ENCODE results near the gene RAB38.

RAB38 gene

DNA sequence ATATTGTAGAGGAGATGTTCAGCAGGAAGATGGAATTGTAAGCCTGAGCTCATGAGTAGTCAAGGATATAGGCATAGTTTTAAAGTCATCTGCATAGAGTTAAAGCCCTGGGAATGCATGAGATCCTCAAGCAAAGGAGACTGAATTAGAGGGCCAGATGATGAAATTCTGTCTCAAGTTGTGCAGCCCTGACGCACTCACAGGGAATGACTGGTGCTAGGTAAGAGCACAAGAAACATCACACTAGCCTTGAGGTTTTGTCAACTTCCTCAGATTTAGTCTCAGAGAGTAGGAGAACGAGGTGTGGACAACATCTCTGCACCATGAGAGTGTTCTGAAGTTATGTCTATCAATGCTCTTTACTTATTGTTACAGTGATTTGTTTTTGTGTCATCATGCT is 5.8 kb downstream of the RAB38 start:
- no peak for DNase-seq

DNA sequence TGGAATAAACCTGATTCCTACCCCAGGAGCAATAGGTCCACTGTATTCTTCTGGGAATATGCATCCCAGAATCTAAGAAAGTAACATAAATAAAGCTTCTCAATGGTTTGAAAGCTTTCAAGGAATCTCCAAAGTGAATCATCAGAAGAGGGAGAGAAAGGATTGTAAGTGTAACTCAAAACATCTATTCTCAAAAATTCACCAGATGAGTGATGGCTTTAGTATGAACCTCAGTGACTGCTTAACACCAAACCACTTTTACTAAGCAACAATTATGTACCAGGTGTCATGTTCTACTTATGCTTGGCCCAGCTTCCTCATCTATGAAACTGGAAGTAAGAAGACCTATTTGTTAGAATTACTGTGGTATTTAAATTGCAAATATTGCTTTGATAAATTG is 7.4 kb downstream of the RAB38 start:
- no peak for DNase-seq

DNA sequence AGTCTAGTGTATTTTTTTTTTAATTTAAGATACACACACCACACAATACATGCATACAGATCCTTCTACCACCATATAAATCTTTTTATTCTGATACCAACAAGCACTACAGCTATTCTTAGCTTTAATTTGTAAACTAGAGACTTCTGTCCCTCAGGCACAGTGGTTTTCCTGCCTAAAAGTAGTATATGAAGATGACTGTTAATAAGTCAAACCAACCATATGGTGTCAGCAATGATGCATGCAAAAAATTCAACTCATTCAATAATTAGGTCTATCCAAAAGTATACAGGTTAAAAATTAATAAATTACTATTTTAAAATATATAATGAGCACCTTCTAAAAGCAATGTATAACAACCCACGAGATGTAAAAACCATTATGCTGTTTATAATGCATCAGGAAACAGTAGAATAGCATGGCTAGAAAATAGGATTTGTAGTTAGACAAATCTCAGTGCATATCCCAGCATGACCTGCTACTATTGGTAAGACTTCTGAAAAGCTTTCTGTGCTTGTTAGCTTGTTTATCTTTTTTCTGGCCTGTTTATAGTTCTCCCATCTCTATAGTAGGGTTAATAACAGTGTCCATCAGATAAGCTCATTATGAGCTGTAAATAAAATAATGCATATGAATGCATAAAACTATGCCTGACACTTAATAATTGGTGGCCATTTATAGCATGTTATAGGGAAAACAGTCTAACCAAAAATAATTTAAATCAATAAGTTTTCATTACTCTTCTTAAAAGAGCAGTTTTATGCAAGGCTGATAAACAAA is 10.2 kb downstream of the RAB38 start:
- DNase-seq = no peak

DNA sequence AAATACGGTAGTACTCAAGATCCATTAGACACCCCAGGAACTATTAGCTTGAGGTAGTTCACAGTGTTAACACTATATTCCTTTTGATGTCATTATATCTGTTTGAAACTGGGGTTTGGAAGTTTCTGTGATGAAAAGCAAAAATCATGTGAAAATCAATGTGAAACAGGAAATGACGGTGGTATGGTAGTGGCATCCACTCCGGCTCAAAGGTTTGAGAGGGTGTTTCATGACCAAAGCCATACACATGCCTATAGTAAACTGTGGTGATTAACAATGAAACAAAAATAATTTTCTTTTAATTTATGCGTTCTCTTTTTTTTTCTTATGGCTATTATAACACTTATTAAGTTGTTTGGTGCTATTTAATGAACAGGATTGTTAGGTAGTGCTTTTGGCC is 10.9 kb downstream of the RAB38 start:
- DNase-seq = no peak

DNA sequence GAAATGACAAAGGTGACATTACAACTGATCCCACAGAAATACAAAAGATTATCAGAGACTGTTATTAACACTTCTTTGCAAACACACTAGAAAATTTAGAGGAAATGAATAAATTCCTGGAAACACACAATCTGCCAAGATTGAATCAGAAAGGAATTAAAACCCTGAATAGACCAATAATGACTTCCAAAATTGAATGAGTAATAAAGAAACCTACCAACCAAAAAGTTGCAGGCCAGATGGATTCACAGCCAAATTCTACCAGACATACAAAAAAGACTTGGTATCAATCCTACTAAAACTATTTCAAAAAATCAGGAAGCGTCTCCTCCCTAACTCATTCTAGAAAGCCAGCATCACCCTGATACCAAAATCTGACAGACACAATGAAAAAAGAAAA is 17.2 kb downstream of the RAB38 start:
- no peak for DNase-seq

DNA sequence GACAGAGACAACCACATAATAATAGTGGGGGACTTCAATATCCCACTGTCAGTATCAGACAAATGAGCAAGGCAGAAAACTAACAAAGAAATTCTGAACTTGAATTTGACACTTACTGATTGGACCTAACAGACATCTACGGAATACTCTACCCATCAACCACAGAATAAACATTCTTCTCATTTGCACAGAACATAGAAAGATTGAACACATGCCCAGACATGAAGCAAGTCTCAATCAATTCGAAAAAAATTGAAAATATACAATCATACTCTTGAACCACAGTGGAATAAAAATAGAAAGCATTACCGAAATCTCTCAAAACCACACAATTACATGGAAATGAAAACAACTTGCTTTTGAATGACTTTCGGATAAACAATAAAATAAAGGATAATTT is 17.9 kb downstream of the RAB38 start:
- DNase-seq = no peak

DNA sequence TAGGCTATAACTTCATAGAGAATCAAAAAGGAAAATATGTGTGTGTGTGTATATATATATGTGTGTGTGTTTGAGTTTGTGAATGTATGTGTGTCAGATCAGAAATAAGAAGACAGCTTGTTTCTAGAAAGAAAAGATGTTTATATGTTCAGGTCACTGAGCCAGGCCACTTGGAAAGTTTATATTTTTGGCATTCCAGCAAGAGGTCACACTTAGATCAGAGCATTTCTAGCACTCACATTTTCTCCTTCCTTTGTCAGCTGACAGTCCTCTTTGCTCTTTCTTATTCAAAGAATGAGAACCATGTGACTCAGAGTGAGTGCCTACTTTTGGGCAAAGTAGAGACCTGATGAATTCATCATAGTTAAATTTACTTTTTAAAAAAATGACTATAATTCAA is 22.9 kb downstream of the RAB38 start:
- DNase-seq = no peak

DNA sequence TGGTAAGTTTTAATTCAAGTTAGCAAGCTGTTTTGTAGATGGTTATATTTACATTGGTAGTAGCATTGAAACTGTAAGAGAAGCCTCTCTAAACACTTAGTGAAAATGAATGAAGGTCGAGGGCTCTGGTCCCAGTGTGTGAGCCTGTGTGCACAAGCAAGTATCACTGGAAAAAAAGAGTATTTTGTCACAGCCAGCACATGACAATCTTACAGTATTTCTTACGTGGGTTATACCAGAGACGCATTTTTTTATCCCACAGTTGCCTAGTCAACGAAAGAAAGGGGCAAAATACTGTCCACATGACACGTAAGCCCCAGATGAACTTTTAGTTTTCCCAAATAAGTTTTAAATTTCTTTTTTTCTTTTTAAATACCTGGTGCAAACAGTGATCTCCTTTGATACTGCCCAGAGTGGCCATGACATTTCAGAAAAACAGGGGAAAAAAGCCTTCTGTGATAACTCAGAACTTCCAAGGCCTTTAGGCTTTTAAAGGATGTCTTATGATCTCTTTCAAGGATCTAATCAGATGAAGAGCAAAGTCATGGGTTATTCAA is 23.5 kb downstream of the RAB38 start:
- DNase-seq = no peak

DNA sequence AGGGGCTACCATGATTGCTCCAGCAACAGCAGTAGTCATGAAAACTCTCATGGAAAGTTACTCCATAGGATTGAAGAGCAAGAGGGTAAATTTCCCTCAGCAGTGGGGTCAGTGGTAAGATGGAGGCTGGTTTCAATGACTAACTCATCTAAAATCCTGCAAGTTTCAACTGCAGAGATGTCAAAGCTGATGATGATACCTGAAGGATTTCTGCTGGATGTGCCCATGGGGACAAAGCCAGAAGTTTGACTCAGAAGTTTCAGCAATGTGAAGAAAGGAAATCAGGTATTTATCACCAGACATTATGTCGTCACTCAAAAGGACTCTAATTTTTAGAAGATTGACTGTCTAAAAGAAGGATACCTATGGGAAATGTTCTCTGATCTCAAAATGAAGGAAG is 29.1 kb downstream of the RAB38 start:
- no peak for DNase-seq

DNA sequence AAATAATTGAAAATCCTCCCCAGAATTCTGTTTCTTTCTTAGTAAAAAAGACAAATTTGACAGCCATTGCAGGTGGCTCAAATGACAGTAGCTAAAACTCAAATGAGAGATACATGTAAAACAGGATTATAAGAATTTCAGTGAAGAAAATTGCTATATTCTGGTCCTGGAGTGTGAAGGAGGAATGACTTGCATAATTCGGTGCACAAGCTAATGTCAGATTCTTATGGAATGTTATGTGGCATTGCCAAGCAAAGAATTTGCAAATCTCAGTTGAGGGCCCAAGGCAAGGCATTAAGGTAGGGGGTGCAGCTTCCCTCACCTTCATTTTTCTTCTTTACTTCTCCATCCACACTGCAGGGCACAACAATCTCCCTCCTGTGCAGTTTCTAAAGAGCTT is 35.4 kb downstream of the RAB38 start:
- no peak for DNase-seq

DNA sequence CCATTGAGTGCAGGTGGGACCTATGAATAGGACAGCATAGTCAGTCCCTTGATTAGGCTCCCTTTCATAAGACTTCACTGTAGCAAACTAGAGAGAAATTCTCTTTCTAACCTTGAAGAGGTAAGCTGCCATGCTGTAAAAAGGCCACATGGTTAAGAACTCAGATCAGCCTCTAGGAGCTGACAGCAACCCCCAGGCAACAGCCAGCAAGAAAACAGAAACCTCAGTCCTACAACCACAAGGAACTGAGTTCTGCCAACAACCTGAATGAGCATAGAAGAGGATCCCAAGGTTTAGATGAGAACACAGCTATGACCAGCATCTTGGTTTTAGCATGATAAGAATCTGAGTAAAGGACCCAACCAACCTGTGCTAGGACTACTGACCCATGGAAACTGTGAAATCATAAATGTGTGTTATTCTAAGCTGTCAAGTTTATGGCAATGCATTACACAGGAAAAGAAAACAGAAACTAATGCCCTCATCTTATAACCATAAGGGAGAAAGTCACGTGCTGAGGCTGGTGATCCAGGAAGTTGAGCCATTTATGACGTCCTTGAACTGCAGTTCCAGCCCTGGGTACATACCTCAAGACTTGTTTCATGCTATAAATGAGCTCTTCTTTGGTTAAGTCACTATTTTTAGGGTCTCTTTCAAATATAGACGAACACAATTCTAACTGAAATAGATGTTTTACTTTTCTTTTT is 43.3 kb downstream of the RAB38 start:
- DNase-seq = no peak

DNA sequence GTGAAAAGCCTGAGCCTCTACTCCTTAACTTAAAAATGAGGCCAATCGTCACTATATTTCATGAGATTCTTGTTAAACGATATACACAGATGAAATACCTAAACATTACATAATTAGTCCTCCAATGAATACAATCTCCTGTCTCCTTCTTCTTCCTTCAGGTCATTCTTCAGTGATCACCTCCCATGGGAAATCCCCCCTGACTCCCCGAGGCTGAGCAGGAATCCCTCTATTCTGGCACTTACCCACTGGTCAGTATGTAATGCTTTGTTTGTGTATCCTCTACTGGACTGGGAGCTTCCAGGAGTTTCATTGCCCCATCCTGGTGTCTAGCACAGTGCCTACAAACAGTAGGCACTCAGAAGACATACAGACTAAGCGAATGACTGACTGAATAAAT is 52.3 kb downstream of the RAB38 start:
- no peak for DNase-seq

DNA sequence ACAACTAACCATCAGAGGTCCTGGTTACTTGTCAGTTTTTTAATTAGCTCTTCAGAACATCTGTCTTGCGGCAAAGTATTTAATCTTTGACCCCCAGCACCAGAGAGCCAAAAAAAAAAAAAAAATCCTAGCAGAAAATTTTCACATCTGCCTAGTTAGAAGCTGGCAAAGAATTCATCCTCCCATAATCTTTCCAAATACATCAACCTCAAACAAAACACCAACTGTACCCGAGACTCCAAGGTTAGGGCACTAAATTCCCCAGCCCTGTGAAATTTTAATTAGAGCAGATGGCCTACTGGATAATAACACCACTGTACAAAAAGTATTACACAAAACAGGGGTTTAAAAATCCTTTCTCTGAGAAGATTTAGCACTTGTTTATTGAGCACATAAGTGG is 55.7 kb downstream of the RAB38 start:
- DNase-seq = no peak

DNA sequence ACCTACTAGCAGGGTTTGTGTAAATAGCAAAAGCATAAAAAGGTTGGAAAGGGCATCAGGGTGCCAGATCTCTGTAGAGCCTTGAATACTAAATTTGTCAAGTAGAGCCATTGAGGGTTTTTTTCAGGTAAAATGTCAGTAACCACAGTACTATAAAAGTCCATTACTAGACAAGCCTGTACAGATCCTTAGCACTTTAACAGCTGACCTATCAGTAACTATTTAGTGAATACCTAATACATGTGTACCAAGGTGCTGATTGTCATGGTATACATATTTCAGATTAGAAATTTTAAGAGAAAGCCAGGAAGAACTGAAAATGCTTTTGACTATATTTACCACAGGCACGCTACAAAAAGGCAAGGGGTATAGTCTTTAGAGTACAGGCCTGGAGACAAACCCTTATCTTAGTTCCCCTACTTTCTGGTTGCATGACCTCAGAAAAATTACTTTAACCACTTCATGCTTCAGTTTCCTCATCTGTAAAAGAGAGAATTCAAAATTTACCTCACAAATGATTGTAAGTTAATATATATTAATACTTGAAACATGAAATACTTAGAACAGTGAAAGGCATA is 57.9 kb downstream of the RAB38 start:
- DNase-seq = no peak

DNA sequence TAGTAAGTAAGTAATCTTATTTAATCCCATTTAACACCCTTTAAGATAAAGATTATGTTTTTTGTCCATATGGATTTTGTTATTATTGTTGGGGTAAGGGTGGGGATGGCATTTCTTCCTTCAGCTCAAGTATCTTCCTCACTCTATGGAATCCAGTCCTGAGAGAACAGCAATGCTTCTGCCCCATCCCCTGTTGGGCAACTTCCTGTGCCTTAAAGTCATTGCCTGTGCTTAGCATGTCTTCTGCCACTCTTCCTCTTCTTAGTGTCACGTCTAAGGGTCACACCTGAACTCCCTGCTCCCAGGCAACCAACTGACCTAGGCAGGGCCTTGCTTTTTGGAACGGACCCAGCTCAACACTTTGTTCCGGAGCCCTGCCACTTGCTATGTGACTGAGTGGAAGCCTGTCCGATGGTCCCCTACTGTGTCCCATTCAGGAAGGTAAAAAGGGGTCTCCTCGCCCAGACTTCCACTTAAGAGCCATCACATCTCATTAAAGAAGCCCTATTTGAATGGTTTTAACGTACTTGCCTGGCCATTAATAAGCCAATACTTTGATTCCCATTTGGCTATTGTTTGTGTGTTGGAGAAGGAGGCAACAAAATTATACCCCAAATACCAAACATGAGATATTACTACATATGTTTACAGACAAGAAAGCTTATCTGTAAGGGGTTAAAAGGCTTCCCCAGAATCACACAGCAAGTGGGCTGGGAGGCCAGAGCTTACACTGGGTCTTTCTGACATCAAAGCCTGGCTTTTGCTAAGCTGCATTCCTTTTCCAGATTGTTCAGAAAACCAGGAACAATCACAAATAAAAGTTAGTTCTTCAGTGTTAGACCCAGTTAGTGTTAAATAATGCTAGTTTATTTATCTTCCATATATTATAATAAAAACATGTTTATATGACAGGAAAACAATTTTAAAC is 59.2 kb downstream of the RAB38 start:
- no peak for DNase-seq

DNA sequence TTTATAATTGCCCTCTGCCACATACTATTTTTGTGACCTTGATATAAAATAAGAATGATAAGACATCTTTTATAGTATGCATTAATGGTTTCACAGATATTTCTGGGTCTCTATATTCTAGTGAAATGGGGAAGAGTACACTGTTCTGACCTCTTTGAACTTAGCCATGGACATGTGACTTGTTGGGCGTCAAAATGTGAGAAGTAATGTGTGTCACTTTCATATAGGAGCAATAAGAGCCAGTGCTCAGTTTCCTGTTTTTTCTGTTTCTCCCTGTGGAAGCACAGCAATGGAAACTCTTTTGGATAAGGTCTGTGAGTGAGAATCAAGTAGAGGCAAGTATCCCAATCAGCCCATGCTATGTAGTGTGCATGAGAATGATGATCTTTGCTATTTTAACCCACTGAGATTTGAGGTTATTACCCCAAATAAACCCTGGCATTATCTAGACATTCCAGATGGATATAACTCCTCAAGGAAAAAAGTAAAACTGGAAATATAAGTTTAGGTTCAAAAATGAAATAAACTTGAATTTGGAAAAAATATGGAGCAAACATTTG is 60.7 kb downstream of the RAB38 start:
- no peak for DNase-seq

DNA sequence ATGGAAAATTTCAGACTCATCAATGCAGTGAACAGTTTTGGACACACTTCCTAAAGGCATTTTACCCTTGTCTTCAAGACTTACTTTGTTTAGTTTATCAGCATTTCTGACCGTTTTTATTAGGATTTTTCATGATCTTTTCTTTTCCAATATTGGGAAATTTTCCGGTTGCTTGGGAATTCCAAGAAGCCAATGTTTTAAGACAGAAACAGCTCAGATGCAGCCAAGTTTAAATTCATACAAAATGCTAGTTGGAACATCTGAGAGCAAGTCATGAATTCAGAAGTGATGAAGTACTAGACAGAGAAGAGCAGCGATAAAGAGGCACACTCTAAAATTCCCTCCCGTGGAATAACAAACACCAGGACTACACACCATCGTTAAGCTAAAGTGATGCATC is 68.6 kb downstream of the RAB38 start:
- DNase-seq = no peak

DNA sequence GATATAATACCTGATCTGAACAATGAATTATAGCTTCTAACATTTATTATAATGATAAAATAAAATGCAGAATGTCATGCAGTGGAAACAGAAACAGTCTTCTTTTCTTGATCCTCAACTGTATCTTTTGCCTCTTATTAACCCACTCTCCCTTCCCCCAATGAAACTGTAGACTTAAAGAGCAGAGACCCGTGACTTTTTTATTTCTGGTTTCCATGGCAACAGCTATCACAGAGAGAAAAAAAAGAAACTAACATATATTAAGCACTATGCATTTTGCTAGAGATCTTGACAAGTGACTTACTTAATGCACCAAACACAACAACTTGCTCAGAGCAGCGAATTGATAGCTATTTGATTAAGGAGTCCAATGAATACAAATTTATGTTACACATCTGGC is 69.3 kb downstream of the RAB38 start:
- no peak for DNase-seq

DNA sequence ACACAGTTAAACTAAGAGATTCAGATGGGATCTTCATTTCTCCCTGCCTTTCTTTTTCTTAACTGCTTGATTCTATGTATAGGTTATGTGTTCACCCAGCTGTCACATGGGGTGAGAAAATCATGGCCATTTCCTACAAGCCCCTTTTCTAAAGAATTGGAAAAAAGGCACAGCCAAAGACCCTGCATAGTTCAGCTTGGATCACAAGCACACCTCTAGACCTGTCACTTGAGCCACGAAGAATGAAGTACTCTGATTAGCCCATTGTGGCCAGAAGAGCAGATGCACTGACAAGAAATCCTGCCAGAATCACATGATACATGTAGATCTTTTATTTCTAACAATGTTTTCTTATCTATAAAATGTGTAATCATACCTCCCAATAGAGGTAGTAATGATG is 69.7 kb downstream of the RAB38 start:
- no peak for DNase-seq

DNA sequence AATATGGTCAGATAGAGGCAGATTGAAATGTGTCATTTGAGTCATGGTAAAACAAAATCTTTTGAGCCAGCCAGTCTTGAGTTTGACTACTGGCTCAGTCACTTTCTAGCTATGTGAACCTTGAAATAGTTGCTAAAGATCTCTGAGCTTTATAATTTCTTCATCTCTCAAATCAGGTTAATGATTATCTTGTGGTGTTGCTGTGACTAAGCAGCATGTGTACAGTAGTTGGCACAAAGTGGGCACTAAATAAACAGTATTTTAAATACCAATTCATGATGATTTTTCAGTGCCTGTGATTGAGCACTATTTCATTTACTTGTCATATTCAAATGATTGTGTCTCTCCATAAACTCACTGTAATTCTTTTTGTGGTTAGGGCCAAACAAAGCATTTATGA is 70.8 kb downstream of the RAB38 start:
- no peak for DNase-seq

DNA sequence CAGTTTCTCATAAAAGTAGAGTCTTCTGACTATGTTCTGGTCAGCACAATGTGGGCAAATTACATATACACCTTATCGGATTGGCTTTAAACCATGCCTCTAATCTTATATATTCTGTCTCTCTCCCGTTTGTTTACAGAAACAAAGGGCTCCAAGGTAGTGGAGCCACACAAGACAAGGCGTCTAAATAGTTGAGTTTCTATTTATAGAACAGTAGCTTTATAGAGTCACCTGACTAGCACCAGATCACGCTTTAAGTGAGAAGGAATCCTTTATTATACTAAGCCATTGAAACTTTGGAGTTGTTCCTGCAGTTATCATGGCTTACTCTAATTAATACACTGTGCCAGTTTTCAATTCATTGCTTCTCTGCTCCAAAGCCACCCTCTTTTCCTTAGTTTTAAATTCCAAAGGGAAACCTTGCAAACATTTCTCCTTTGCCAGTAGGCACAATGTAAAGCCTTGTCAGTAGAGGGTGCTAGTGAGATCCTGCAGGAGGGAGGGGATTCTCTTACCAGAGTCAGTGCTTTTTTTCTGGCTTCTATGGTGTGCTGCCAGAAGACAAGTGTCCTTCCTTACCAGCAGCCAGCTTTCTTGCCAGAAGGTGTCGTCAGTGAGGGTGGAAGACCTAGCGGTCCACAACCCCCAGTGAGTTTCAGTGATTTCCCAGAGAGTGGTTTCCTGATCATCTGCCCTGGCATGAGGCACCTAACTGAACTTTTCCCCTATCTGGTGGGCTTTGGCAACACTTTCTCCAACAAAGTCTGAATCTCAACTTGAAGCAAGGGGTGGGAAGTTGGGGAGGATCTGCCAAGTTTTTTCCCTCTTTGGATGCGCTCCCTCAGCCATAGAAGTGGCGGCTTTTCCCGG is 71.7 kb downstream of the RAB38 start:
- no peak for DNase-seq

DNA sequence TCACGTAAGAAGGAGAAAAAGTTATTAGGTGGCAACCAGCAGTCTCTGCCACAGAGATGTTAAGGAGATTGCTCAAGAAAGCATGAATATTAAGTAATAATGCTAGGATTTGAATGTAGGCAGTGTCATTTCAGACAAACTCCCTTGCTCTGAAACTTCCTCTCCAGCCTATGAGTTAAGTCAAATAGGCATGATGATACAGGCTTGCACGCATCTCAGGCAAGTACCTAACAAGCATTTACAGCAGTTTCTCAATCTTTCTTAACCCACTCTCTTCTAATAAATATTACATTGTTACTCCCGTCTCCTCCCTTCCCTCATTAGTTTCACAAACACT is 72.7 kb downstream of the RAB38 start:
- DNase-seq = no peak
